ENCODE results near the gene ARHGAP15.

Gene ARHGAP15

DNA sequence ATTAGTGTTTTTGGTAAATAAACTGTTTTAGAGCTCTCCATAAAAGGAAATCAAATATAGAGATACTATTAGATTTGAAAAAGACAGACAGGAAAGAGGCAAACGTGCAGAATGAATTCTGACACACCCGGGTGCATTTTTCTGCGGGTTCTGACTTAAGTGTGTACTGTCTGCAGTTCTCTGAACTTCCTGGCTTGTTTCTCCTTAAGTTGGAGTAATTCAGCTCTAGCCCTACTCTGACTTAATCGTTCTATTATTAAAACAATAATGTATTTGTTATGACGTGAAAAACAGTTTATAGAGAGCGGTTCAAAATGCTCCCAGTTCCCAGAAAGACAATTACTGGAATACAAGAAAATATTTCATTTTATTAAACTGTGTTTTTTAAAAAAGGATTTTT lies 305.9 kb downstream of the ARHGAP15 start:
- H3K27me3 ChIP-seq (ENCODE audit: insufficient read depth, poor library complexity, severe bottlenecking), result no peaks in the 10 kb centered on the region
- DNase-seq (ENCODE audit: low read depth in 1 of 2, low spot score in 1 of 2), result no peak
- H3K27ac ChIP-seq (replicated peaks), result no peak overlapping the region
- H3K4me3 ChIP-seq (replicated peaks; ENCODE audit: insufficient read depth, low read length), result no peak overlapping the region
- TF ChIP-seq SPI1 (IDR thresholded peaks at IDR 0.05; ENCODE audit: borderline replicate concordance, low read depth) (no peak), POLR2AphosphoS5 (IDR thresholded peaks at IDR 0.05; ENCODE audit: low read depth) (no peak), GABPA (IDR thresholded peaks at IDR 0.05; ENCODE audit: low read depth) (no peak)
- TF ChIP-seq, protein P1, sequence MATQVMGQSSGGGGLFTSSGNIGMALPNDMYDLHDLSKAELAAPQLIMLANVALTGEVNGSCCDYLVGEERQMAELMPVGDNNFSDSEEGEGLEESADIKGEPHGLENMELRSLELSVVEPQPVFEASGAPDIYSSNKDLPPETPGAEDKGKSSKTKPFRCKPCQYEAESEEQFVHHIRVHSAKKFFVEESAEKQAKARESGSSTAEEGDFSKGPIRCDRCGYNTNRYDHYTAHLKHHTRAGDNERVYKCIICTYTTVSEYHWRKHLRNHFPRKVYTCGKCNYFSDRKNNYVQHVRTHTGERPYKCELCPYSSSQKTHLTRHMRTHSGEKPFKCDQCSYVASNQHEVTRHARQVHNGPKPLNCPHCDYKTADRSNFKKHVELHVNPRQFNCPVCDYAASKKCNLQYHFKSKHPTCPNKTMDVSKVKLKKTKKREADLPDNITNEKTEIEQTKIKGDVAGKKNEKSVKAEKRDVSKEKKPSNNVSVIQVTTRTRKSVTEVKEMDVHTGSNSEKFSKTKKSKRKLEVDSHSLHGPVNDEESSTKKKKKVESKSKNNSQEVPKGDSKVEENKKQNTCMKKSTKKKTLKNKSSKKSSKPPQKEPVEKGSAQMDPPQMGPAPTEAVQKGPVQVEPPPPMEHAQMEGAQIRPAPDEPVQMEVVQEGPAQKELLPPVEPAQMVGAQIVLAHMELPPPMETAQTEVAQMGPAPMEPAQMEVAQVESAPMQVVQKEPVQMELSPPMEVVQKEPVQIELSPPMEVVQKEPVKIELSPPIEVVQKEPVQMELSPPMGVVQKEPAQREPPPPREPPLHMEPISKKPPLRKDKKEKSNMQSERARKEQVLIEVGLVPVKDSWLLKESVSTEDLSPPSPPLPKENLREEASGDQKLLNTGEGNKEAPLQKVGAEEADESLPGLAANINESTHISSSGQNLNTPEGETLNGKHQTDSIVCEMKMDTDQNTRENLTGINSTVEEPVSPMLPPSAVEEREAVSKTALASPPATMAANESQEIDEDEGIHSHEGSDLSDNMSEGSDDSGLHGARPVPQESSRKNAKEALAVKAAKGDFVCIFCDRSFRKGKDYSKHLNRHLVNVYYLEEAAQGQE (IDR thresholded peaks at IDR 0.05; ENCODE audit: insufficient replicate concordance, low read depth), result no peak
- TF ChIP-seq, protein P2, sequence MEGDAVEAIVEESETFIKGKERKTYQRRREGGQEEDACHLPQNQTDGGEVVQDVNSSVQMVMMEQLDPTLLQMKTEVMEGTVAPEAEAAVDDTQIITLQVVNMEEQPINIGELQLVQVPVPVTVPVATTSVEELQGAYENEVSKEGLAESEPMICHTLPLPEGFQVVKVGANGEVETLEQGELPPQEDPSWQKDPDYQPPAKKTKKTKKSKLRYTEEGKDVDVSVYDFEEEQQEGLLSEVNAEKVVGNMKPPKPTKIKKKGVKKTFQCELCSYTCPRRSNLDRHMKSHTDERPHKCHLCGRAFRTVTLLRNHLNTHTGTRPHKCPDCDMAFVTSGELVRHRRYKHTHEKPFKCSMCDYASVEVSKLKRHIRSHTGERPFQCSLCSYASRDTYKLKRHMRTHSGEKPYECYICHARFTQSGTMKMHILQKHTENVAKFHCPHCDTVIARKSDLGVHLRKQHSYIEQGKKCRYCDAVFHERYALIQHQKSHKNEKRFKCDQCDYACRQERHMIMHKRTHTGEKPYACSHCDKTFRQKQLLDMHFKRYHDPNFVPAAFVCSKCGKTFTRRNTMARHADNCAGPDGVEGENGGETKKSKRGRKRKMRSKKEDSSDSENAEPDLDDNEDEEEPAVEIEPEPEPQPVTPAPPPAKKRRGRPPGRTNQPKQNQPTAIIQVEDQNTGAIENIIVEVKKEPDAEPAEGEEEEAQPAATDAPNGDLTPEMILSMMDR (IDR thresholded peaks at IDR 0.05; ENCODE audit: insufficient read depth, low read length), result no peak

DNA sequence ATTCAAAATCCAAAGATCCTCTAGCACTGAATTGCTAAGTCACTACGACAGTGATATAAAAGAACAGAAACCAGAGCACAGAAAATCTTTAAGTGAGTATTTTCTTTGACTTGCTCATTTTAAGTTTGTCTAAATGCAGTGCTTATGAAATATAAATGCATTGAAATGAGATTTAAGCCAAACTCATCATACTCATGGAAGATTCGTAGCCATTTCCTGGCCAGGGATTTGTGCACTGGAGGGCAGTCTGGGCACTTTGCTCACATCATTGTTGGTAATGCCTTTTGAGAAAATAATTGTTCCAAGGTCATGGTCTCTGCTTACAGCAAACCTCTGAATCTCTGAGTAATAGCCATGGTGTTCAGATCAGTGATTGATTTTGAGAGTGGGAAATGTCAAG lies 307.7 kb downstream of the ARHGAP15 start:
- TF ChIP-seq, protein P1 (IDR thresholded peaks at IDR 0.05; ENCODE audit: insufficient replicate concordance, low read depth), result no peak
- no peak for TF ChIP-seq SPI1 (IDR thresholded peaks at IDR 0.05; ENCODE audit: borderline replicate concordance, low read depth)
- TF ChIP-seq, protein P2 (IDR thresholded peaks at IDR 0.05; ENCODE audit: insufficient read depth, low read length), result no peak
- no peak for TF ChIP-seq GABPA (IDR thresholded peaks at IDR 0.05; ENCODE audit: low read depth)
- no peak for TF ChIP-seq POLR2AphosphoS5 (IDR thresholded peaks at IDR 0.05; ENCODE audit: low read depth)
- no peak for DNase-seq (ENCODE audit: low read depth in 1 of 2, low spot score in 1 of 2)
- Histone ChIP-seq H3K27me3 (ENCODE audit: insufficient read depth, poor library complexity, severe bottlenecking) (no peaks in the 10 kb centered on the region), H3K27ac (replicated peaks) (no peak overlapping the region), H3K4me3 (replicated peaks; ENCODE audit: insufficient read depth, low read length) (no peak overlapping the region)

DNA sequence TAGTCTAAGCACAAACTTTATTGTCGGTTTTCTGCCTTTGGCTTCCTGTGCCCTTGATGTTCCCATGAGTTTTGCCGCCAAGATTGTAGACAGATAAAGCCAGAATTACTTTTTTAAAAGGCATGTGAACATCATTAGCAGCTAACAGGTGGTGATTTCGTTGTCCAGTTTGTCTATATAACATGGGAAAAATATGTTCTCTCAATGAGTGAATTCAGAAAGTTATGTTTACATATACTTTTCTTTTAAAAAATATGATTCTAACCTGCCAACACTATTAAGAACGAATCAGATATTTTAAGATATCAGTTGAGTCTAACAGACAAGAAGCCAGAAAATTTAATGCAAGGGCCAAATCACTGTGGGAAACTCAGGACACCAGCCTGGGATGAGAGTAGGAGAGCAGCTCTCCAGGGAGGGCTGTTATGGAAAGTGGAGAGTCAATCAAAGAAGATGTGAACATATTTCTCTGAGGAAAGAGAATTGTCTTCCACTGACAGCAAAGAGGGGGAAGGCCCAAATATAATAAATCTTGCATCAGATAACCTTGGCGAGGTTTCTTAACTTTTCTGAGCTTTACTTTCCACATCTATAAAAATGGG lies 311.3 kb downstream of the ARHGAP15 start:
- no peak overlapping the region for H3K4me3 ChIP-seq (replicated peaks; ENCODE audit: insufficient read depth, low read length)
- TF ChIP-seq SPI1 (IDR thresholded peaks at IDR 0.05; ENCODE audit: borderline replicate concordance, low read depth) (no peak), GABPA (IDR thresholded peaks at IDR 0.05; ENCODE audit: low read depth) (no peak), POLR2AphosphoS5 (IDR thresholded peaks at IDR 0.05; ENCODE audit: low read depth) (no peak)
- TF ChIP-seq, protein P2 (IDR thresholded peaks at IDR 0.05; ENCODE audit: insufficient read depth, low read length), result no peak
- TF ChIP-seq, protein P1 (IDR thresholded peaks at IDR 0.05; ENCODE audit: insufficient replicate concordance, low read depth), result no peak
- no peak overlapping the region for H3K27ac ChIP-seq (replicated peaks)
- DNase-seq (ENCODE audit: low read depth in 1 of 2, low spot score in 1 of 2), result no peak
- no peaks in the 10 kb centered on the region for H3K27me3 ChIP-seq (ENCODE audit: insufficient read depth, poor library complexity, severe bottlenecking)

Measured in HL-60 (cell line).